ENCODE measurements around the gene ACO1. TPM values are rescaled to one million over a fixed set of nuclear protein-coding genes. Genes with fewer than 3 reads are reported as not detected.

The ACO1 gene
- total and polyA plus RNA-seq, 2 donors (not counting 3 experiments of a cell fraction or from before 2014, with no cell fraction given) = 51.6 to 54.1 TPM

DNA sequence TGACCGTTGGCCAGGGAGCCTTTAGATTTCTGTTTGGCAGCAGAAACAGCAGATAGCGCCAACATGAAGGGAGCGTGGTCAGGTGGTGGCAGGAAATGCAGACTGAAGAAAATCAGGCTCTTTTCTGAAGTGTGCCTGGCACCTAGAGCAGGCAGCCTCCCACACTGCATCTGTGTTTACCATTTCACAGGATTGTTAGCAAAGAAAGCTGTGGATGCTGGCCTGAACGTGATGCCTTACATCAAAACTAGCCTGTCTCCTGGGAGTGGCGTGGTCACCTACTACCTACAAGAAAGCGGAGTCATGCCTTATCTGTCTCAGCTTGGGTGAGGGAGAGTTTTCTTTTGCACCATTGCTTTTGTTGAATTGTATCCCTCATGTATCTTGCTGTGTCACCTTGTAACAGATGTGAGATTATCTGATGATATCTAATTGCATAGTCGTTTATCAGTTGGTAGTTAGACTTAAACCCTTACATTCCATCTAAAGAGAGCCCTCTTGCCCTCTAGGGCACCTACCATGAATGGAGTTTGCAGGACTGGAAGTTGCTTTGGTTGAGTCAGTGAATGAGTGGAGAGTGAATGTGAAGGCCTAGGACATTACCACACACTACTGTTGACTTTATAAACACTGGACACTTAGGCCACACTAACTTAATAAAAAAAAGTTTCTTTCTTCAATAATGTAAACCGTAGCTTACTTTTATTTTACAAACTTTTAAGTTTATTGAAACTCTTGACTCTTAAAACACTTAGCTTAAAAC is 42.8 kb downstream of the ACO1 start:
- no peak overlapping the region for H3K9ac ChIP-seq (replicated peaks; ENCODE audit: extremely low read depth, insufficient read depth, low read length)
- DNase-seq (ENCODE audit: low read depth, low spot score) (no peak), FAIRE-seq (peak; percentile 15)
- H4K20me1 ChIP-seq (replicated peaks; ENCODE audit: control insufficient read depth, extremely low read depth, insufficient read depth, low read length) = no peaks in the 10 kb centered on the region
- H3K27me3 ChIP-seq (ENCODE audit: control insufficient read depth in 2 of 2, insufficient read depth in 2 of 2, low read length in 2 of 2) = no peaks in the 10 kb centered on the region
- no peak overlapping the region for H3K4me3 ChIP-seq (replicated peaks in 1 of 3; ENCODE audit: insufficient read depth in 1 of 3, low read depth in 1 of 3, low read length in 3 of 3)
- CTCF ChIA-PET = interaction anchor here (0.6 to 2.8 kb wide), 5 partner anchors 43 to 152 kb away, joined by 3 to 23 read pairs (median 3); partner anchors contain the start of genes ACO1 and RIGI
- H3K9me3 ChIP-seq (replicated peaks; ENCODE audit: control insufficient read depth, insufficient read depth, low read length) = no peaks in the 10 kb centered on the region
- H3K36me3 ChIP-seq (ENCODE audit: control insufficient read depth in 2 of 2, extremely low read depth in 1 of 2, insufficient read depth in 2 of 2, low read length in 2 of 2) = peaks cover 8% of the 10 kb centered on the region in 2 experiments
- no peak for TF ChIP-seq FOS (IDR thresholded peaks at IDR 0.05; ENCODE audit: borderline replicate concordance, insufficient read depth, low read length)
- TF ChIP-seq POLR2A (IDR thresholded peaks at IDR 0.05; ENCODE audit: low read depth, low read length) = no peak
- TF ChIP-seq GATA2 (IDR thresholded peaks at IDR 0.05; ENCODE audit: insufficient read depth, insufficient read length, low read depth, low read length) = no peak
- TF ChIP-seq, protein P1, sequence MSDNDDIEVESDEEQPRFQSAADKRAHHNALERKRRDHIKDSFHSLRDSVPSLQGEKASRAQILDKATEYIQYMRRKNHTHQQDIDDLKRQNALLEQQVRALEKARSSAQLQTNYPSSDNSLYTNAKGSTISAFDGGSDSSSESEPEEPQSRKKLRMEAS (IDR thresholded peaks at IDR 0.05; ENCODE audit: insufficient read depth, insufficient read length) = no peak
- BruUV-seq (replicated peaks) = no TSS peak
- H2AFZ ChIP-seq (ENCODE audit: low read depth, low read length) = no peak overlapping the region
- no peaks in the 10 kb centered on the region for H3K79me2 ChIP-seq (ENCODE audit: control insufficient read depth, insufficient read depth, low read length)
- POLR2A ChIA-PET = no interaction called here
- peaks cover 59% of the 10 kb centered on the region for H3K4me1 ChIP-seq (ENCODE audit: control insufficient read depth, extremely low read depth, insufficient read depth, low read length)
- intact Hi-C loops (cut with micrococcal nuclease) = no loop called here
- dilution Hi-C loops (cut with MboI; ENCODE audit: extremely low pct_ligation_motif_present, low sequenced_read_pairs) = no loop called here
- no peak overlapping the region for H3K27ac ChIP-seq (ENCODE audit: insufficient read depth, low read depth, low read length)
- no peaks in the 10 kb centered on the region for H3K9me1 ChIP-seq (replicated peaks; ENCODE audit: control insufficient read depth, extremely low read depth, insufficient read depth, low read length)
- no peak overlapping the region for H3K4me2 ChIP-seq (ENCODE audit: insufficient read depth, low read length)

DNA sequence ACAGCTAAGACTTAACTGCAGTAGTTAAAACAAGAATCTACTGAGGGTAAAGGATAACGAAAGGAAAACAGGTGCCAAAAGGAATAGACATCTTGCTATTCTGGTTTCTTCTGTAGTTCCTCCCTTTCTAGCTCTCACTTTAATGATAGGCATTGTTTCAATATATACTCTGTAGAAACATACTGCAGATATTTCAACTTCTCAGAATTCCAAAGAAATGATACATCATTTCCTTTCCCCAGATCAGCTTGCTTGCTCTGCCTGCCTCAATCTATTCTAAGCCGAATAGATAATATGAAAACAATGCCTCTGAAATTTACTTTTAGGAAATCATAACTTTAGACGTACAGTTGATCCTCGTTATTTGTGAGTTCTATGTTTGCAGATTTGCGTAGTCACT is 46.3 kb downstream of the ACO1 start:
- Histone ChIP-seq H3K9ac (replicated peaks; ENCODE audit: extremely low read depth, insufficient read depth, low read length) (peak overlapping the region; percentile 85), H3K79me2 (ENCODE audit: control insufficient read depth, insufficient read depth, low read length) (no peaks in the 10 kb centered on the region), H3K36me3 (ENCODE audit: control insufficient read depth in 2 of 2, extremely low read depth in 1 of 2, insufficient read depth in 2 of 2, low read length in 2 of 2) (peaks cover 19 to 23% of the 10 kb centered on the region in 2 experiments), H3K4me1 (ENCODE audit: control insufficient read depth, extremely low read depth, insufficient read depth, low read length) (peaks cover 34% of the 10 kb centered on the region), H2AFZ (ENCODE audit: low read depth, low read length) (peak overlapping the region; percentile 9), H3K27ac (ENCODE audit: insufficient read depth, low read depth, low read length) (peak overlapping the region; percentile 93), H3K4me2 (ENCODE audit: insufficient read depth, low read length) (peak overlapping the region; percentile 84), H4K20me1 (replicated peaks; ENCODE audit: control insufficient read depth, extremely low read depth, insufficient read depth, low read length) (no peaks in the 10 kb centered on the region), H3K9me1 (replicated peaks; ENCODE audit: control insufficient read depth, extremely low read depth, insufficient read depth, low read length) (no peaks in the 10 kb centered on the region), H3K9me3 (replicated peaks; ENCODE audit: control insufficient read depth, insufficient read depth, low read length) (no peaks in the 10 kb centered on the region), H3K27me3 (ENCODE audit: control insufficient read depth in 2 of 2, insufficient read depth in 2 of 2, low read length in 2 of 2) (no peaks in the 10 kb centered on the region), H3K4me3 (replicated peaks in 1 of 3; ENCODE audit: insufficient read depth in 1 of 3, low read depth in 1 of 3, low read length in 3 of 3) (peak overlapping the region in 2 of 3 experiments; percentile 2 to 43)
- CTCF ChIA-PET = interaction anchor here (0.8 to 11.1 kb wide), 16 partner anchors 11 to 538 kb away, joined by 3 to 383 read pairs (median 6); partner anchors contain the start of genes ACO1 and RIGI
- no TSS peak for BruUV-seq (replicated peaks)
- peak; percentile 73 for DNase-seq (ENCODE audit: low read depth, low spot score)
- no peak for TF ChIP-seq MYC (IDR thresholded peaks at IDR 0.05; ENCODE audit: low read depth, low read length)
- no peak for TF ChIP-seq POLR2AphosphoS5 (IDR thresholded peaks at IDR 0.05; ENCODE audit: insufficient read depth, low read depth, low read length)
- TF ChIP-seq, protein P1 (IDR thresholded peaks at IDR 0.05; ENCODE audit: insufficient read depth, insufficient read length) = no peak
- peak; percentile 54 for TF ChIP-seq FOS (IDR thresholded peaks at IDR 0.05; ENCODE audit: borderline replicate concordance, insufficient read depth, low read length)
- TF ChIP-seq, protein P2, sequence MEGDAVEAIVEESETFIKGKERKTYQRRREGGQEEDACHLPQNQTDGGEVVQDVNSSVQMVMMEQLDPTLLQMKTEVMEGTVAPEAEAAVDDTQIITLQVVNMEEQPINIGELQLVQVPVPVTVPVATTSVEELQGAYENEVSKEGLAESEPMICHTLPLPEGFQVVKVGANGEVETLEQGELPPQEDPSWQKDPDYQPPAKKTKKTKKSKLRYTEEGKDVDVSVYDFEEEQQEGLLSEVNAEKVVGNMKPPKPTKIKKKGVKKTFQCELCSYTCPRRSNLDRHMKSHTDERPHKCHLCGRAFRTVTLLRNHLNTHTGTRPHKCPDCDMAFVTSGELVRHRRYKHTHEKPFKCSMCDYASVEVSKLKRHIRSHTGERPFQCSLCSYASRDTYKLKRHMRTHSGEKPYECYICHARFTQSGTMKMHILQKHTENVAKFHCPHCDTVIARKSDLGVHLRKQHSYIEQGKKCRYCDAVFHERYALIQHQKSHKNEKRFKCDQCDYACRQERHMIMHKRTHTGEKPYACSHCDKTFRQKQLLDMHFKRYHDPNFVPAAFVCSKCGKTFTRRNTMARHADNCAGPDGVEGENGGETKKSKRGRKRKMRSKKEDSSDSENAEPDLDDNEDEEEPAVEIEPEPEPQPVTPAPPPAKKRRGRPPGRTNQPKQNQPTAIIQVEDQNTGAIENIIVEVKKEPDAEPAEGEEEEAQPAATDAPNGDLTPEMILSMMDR (IDR thresholded peaks at IDR 0.05; ENCODE audit: extremely low read depth in 1 of 2, insufficient read depth in 1 of 2, low read depth in 1 of 2, low read length in 2 of 2) = no peak
- TF ChIP-seq POLR2A (IDR thresholded peaks at IDR 0.05; ENCODE audit: low read depth, low read length) = no peak
- TF ChIP-seq EZH2 (IDR thresholded peaks at IDR 0.05; ENCODE audit: borderline replicate concordance, low read depth, low read length, severe bottlenecking) = no peak
- no peak for TF ChIP-seq GATA2 (IDR thresholded peaks at IDR 0.05; ENCODE audit: insufficient read depth, insufficient read length, low read depth, low read length)
- peak; percentile 76 for TF ChIP-seq JUN (IDR thresholded peaks at IDR 0.05; ENCODE audit: borderline replicate concordance, insufficient read depth, insufficient read length, low read depth)
- intact Hi-C loops (cut with micrococcal nuclease) (loop anchor here (1.0 to 5.0 kb wide), 7 partner anchors 7 to 595 kb away; partner anchors contain the start of genes DNAJA1 and RIGI), dilution Hi-C loops (cut with MboI; ENCODE audit: extremely low pct_ligation_motif_present, low sequenced_read_pairs) (no loop called here)
- POLR2A ChIA-PET = interaction anchor here (0.9 to 2.0 kb wide), 4 partner anchors 47 to 594 kb away, joined by 3 to 8 read pairs (median 4); partner anchors contain the start of genes ACO1, DNAJA1 and RIGI
- FAIRE-seq = peak; percentile 77

All from endothelial cell of umbilical vein (primary cell).